ENCODE data around the gene SLCO2A1. TPM values are rescaled to one million over a fixed set of nuclear protein-coding genes. Genes with fewer than 3 reads are reported as not detected.

Gene SLCO2A1
- polyA plus RNA-seq, 1 donor (not counting 4 experiments of a cell fraction or from before 2014, with no cell fraction given): 0.80 TPM

GRCh38 chr3:133899311-133899710 is 130.4 kb downstream of the SLCO2A1 start:
- Histone ChIP-seq H3K4me2 (ENCODE audit: control insufficient read depth, extremely low read depth, insufficient read depth, low read depth, low read length) (no peak overlapping the region), H3K9me1 (ENCODE audit: control insufficient read depth, extremely low read depth, insufficient read depth, low read length) (no peaks in the 10 kb centered on the region), H3K79me2 (ENCODE audit: control insufficient read depth, insufficient read depth, low read length) (no peaks in the 10 kb centered on the region), H3K4me3 (ENCODE audit: control insufficient read depth in 2 of 3, extremely low read depth in 1 of 3, insufficient read depth in 2 of 3, low read depth in 1 of 3, low read length in 3 of 3) (no peak overlapping the region), H3K9ac (ENCODE audit: control insufficient read depth, extremely low read depth, insufficient read depth, low read length) (no peak overlapping the region), H3K27ac (ENCODE audit: control insufficient read depth, insufficient read depth, low read length) (no peak overlapping the region), H3K4me1 (ENCODE audit: control insufficient read depth, extremely low read depth, insufficient read depth, low read length) (no peaks in the 10 kb centered on the region), H3K36me3 (ENCODE audit: control insufficient read depth in 2 of 2, extremely low read depth in 1 of 2, insufficient read depth in 2 of 2, low read length in 2 of 2) (no peaks in the 10 kb centered on the region), H2AFZ (ENCODE audit: control insufficient read depth, low read length) (no peak overlapping the region), H3K9me3 (ENCODE audit: control insufficient read depth, low read depth, low read length) (no peaks in the 10 kb centered on the region), H3K27me3 (ENCODE audit: control insufficient read depth, extremely low read depth, insufficient read depth, low read length) (peaks cover 27% of the 10 kb centered on the region), H4K20me1 (ENCODE audit: control insufficient read depth, extremely low read depth, insufficient read depth, low read length) (no peaks in the 10 kb centered on the region)
- DNase-seq (ENCODE audit: low read depth, low spot score) (no peak), FAIRE-seq (no peak)
- dilution Hi-C loops (cut with MboI; ENCODE audit: extremely low pct_ligation_motif_present, low sequenced_read_pairs): no loop called here
- TF ChIP-seq, protein P1, sequence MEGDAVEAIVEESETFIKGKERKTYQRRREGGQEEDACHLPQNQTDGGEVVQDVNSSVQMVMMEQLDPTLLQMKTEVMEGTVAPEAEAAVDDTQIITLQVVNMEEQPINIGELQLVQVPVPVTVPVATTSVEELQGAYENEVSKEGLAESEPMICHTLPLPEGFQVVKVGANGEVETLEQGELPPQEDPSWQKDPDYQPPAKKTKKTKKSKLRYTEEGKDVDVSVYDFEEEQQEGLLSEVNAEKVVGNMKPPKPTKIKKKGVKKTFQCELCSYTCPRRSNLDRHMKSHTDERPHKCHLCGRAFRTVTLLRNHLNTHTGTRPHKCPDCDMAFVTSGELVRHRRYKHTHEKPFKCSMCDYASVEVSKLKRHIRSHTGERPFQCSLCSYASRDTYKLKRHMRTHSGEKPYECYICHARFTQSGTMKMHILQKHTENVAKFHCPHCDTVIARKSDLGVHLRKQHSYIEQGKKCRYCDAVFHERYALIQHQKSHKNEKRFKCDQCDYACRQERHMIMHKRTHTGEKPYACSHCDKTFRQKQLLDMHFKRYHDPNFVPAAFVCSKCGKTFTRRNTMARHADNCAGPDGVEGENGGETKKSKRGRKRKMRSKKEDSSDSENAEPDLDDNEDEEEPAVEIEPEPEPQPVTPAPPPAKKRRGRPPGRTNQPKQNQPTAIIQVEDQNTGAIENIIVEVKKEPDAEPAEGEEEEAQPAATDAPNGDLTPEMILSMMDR (optimal IDR thresholded peaks at IDR 0.05 in 1 of 3, IDR thresholded peaks at IDR 0.05 in 1 of 3, conservative IDR thresholded peaks at IDR 0.05 in 1 of 3; ENCODE audit: extremely low read depth in 1 of 3, insufficient read depth in 2 of 3, low read length in 3 of 3): no peak
- no peak for TF ChIP-seq EZH2 (IDR thresholded peaks at IDR 0.05; ENCODE audit: low read length)

GRCh38 chr3:133897547-133897946 is 132.2 kb downstream of the SLCO2A1 start:
- DNase-seq (ENCODE audit: low read depth, low spot score) (no peak), FAIRE-seq (no peak)
- Histone ChIP-seq H3K27ac (ENCODE audit: control insufficient read depth, insufficient read depth, low read length) (no peak overlapping the region), H2AFZ (ENCODE audit: control insufficient read depth, low read length) (no peak overlapping the region), H3K4me2 (ENCODE audit: control insufficient read depth, extremely low read depth, insufficient read depth, low read depth, low read length) (no peak overlapping the region), H3K79me2 (ENCODE audit: control insufficient read depth, insufficient read depth, low read length) (no peaks in the 10 kb centered on the region), H3K9me3 (ENCODE audit: control insufficient read depth, low read depth, low read length) (no peaks in the 10 kb centered on the region), H3K4me3 (ENCODE audit: control insufficient read depth in 2 of 3, extremely low read depth in 1 of 3, insufficient read depth in 2 of 3, low read depth in 1 of 3, low read length in 3 of 3) (no peak overlapping the region), H3K27me3 (ENCODE audit: control insufficient read depth, extremely low read depth, insufficient read depth, low read length) (peaks cover 41% of the 10 kb centered on the region), H3K4me1 (ENCODE audit: control insufficient read depth, extremely low read depth, insufficient read depth, low read length) (no peaks in the 10 kb centered on the region), H4K20me1 (ENCODE audit: control insufficient read depth, extremely low read depth, insufficient read depth, low read length) (no peaks in the 10 kb centered on the region), H3K9ac (ENCODE audit: control insufficient read depth, extremely low read depth, insufficient read depth, low read length) (no peak overlapping the region), H3K36me3 (ENCODE audit: control insufficient read depth in 2 of 2, extremely low read depth in 1 of 2, insufficient read depth in 2 of 2, low read length in 2 of 2) (no peaks in the 10 kb centered on the region), H3K9me1 (ENCODE audit: control insufficient read depth, extremely low read depth, insufficient read depth, low read length) (no peaks in the 10 kb centered on the region)
- TF ChIP-seq, protein P1 (optimal IDR thresholded peaks at IDR 0.05 in 1 of 3, IDR thresholded peaks at IDR 0.05 in 1 of 3, conservative IDR thresholded peaks at IDR 0.05 in 1 of 3; ENCODE audit: extremely low read depth in 1 of 3, insufficient read depth in 2 of 3, low read length in 3 of 3): no peak
- no peak for TF ChIP-seq EZH2 (IDR thresholded peaks at IDR 0.05; ENCODE audit: low read length)
- dilution Hi-C loops (cut with MboI; ENCODE audit: extremely low pct_ligation_motif_present, low sequenced_read_pairs): no loop called here

Measured in keratinocyte (primary cell).